K562 (cell line): ENCODE results near the gene UBE2K. TPM values are rescaled to one million over a fixed set of nuclear protein-coding genes. Genes with fewer than 3 reads are reported as not detected.
"Not testable (repeated sequence)": the region's sequence is repeated elsewhere in the genome, so short reads cannot be mapped to it uniquely, and the experiment has no call there.

Experiments
- ATAC-seq: fragments of 200-7000 bp; cut with Tn5 transposase; 3 replicates; pipeline ENCODE4 v1.9.1; 2020; ENCODE audit warnings: moderate library complexity
- BruUV-seq: library from RNA; stranded (reverse); fragments of 400-500 nt; replicated peaks from 2 replicates; lab custom pipeline; 2021; lab: Mats Ljungman, UMichigan
- CTCF ChIA-PET: fragments of 300-600 bp; formaldehyde crosslinking; extraction: SDS; loops from one replicate; lab custom pipeline; 2021; ENCODE audit warnings: low intra/inter-chr PET ratio; lab: Yijun Ruan, JAX
- POLR2A ChIA-PET: fragments of 300-600, 350-650 bp; sonication (Branson Sonifier 250); formaldehyde crosslinking; extraction: SDS; loops from one replicate; lab custom pipeline; 2021; ENCODE audit warnings: antibody characterized with exemption, inconsistent platforms; lab: Yijun Ruan, JAX
- DNase-seq, 4 experiments: peaks; one replicate each; pipeline versions ENCODE4 v3.0.0 to v3.0.0-alpha.2; 2011 to 2018; ENCODE audit warnings: low spot score in 3 of 4, mixed read lengths in 3 of 4; ENCODE audit errors: extremely low read depth in 1 of 4
- FAIRE-seq: peaks from 2 replicates; lab custom pipeline; 2011; peaks lifted over from hg19 to GRCh38; lab: Jason Lieb, UNC
- H2AFZ ChIP-seq: 2 replicates; pipeline ENCODE4 v1.6.0; 2011; ENCODE audit warnings: low read depth, low read length, control low read depth, inconsistent platforms
- H3K27ac ChIP-seq: fragments of 200-600 bp; 3 replicates; pipeline ENCODE4 v1.8.0; 2011; ENCODE audit warnings: low read depth, mild to moderate bottlenecking, control low read depth, inconsistent platforms, low read length, moderate library complexity, mixed read lengths; ENCODE audit errors: extremely low read depth
- H3K27me3 ChIP-seq, 2 experiments: fragments of 300-600 bp in 1 of 2; 2 replicates in 1 of 2; 3 replicates in 1 of 2; pipeline versions ENCODE4 v1.6.0 to v1.8.0; 2011; ENCODE audit warnings: inconsistent platforms in 2 of 2, low read length in 2 of 2, mild to moderate bottlenecking in 1 of 2, mixed read lengths in 1 of 2, moderate library complexity in 1 of 2; ENCODE audit not compliant: control insufficient read depth in 2 of 2, insufficient read depth in 2 of 2
- H3K36me3 ChIP-seq: fragments of 300-600 bp; 3 replicates; pipeline ENCODE4 v1.8.0; 2011; ENCODE audit warnings: mild to moderate bottlenecking, low read length, inconsistent platforms; ENCODE audit not compliant: control insufficient read depth, insufficient read depth
- H3K4me1 ChIP-seq, 2 experiments: fragments of 200-600 bp in 1 of 2; replicated peaks in 1 of 2; 2 replicates in 1 of 2; 3 replicates in 1 of 2; pipeline versions ENCODE4 v1.5.1 to v1.8.0; 2011; ENCODE audit warnings: inconsistent platforms in 2 of 2, low read length in 2 of 2, mild to moderate bottlenecking in 1 of 2, mixed read lengths in 1 of 2, moderate library complexity in 1 of 2; ENCODE audit not compliant: control insufficient read depth in 2 of 2, insufficient read depth in 2 of 2
- H3K4me2 ChIP-seq: 2 replicates; pipeline ENCODE4 v1.6.1; 2011; ENCODE audit warnings: low read length, control low read depth, inconsistent platforms, mixed read lengths; ENCODE audit not compliant: insufficient read depth
- H3K4me3 ChIP-seq: fragments of 200-600 bp; sonication (generic), shearing (Covaris generic); 2 replicates; pipeline ENCODE4 v1.5.1; 2016; ENCODE audit warnings: control low read depth, inconsistent platforms
- H3K79me2 ChIP-seq: fragments of 200-600 bp; 3 replicates; pipeline ENCODE4 v1.8.0; 2011; ENCODE audit warnings: low read length, inconsistent platforms; ENCODE audit not compliant: control insufficient read depth, insufficient read depth
- H3K9ac ChIP-seq, 2 experiments: 2 replicates each; pipeline versions ENCODE4 v1.6.0 to v1.6.1; 2011; ENCODE audit warnings: low read depth in 2 of 2, low read length in 2 of 2, control low read depth in 1 of 2, inconsistent platforms in 1 of 2, mild to moderate bottlenecking in 1 of 2, mixed read lengths in 1 of 2; ENCODE audit not compliant: insufficient read depth in 1 of 2
- H3K9me1 ChIP-seq: one replicate; pipeline ENCODE4 v1.6.0; 2011; ENCODE audit warnings: inconsistent platforms, mild to moderate bottlenecking, low read length, moderate library complexity; ENCODE audit not compliant: control insufficient read depth, insufficient read depth
- H3K9me3 ChIP-seq: replicated peaks from 2 replicates; pipeline ENCODE4 v1.5.1; 2011; ENCODE audit warnings: low read depth, low read length, inconsistent platforms; ENCODE audit not compliant: control insufficient read depth, insufficient read depth
- H4K20me1 ChIP-seq: replicated peaks from 2 replicates; pipeline ENCODE4 v1.6.1; 2011; ENCODE audit warnings: low read length, inconsistent platforms, mixed read lengths; ENCODE audit not compliant: control insufficient read depth, insufficient read depth
- CBX8 ChIP-seq: fragments of 200-600 bp; sonication (generic); IDR thresholded peaks from 2 replicates; pipeline ENCODE4 v1.6.1; 2012; ENCODE audit warnings: borderline replicate concordance, mixed run types, low read depth, mild to moderate bottlenecking, moderate library complexity, mixed read lengths, low read length, control low read depth, inconsistent platforms; ENCODE audit not compliant: poor library complexity, severe bottlenecking; ENCODE audit errors: extremely low read depth
- EZH2 ChIP-seq: IDR thresholded peaks from 2 replicates; pipeline ENCODE4 v1.6.1; 2012; ENCODE audit warnings: low read depth, mild to moderate bottlenecking, inconsistent platforms, low read length, borderline replicate concordance
- POLR2AphosphoS2 ChIP-seq: IDR thresholded peaks from 2 replicates; pipeline ENCODE4 v1.6.1; 2012; ENCODE audit warnings: low read length, improper control_type of control experiment
- XRCC5 ChIP-seq: fragments of 200-400 bp; formaldehyde crosslinking; IDR thresholded peaks from 2 replicates; pipeline ENCODE4 v1.6.1; 2017; ENCODE audit warnings: low read depth, mild to moderate bottlenecking, low read length
- ZNF583 ChIP-seq: fragments of 250-450 bp; sonication (Bioruptor Pico); IDR thresholded peaks from 2 replicates; pipeline ENCODE4 v1.4.0; 2020
- WGBS: fragments of 100-300 bp; shearing (Covaris generic); methylation state at CpG from one replicate; pipeline ENCODE4 v1.1.6; 2016; ENCODE audit warnings: low coverage, mixed read lengths; ENCODE audit not compliant: insufficient coverage; ENCODE audit errors: missing lambda C conversion rate; 5-methylcytosine and 5-hydroxymethylcytosine counted together
- in situ Hi-C: fragments of 300-500 bp; cut with MboI; formaldehyde crosslinking; loops from 4 replicates; pipeline ENCODE4 v1.15.0; 2018; ENCODE audit warnings: inconsistent platforms, mixed read lengths
- intact Hi-C: fragments of 100-400 bp; cut with micrococcal nuclease; formaldehyde crosslinking; loops from 2 replicates; pipeline ENCODE4 v1.14.2; 2022
- polyA plus RNA-seq, 8 experiments: library from polyadenylated mRNA; depleted of rRNA in 4 of 8; stranded (reverse) in 5 of 8; unstranded in 3 of 8; fragments of >200 nt; fragmentation: Nextera tagmentation in 2 of 8; fragmentation: Illumina TruSeq in 1 of 8; extraction: Ambion mirVana in 2 of 8; extraction: Trizol in 1 of 8; gene quantifications; 2 replicates each; pipeline versions ENCODE4 v1.2.1 to v1.2.3, GENCODE V29; 2011 to 2014; ENCODE audit warnings: inconsistent platforms in 1 of 8, missing spikeins in 1 of 8
- total RNA-seq, 7 experiments: library from RNA; depleted of rRNA in 6 of 7; stranded (reverse); fragments of >200 nt in 6 of 7; fragmentation: Illumina TruSeq in 2 of 7; extraction: Trizol in 2 of 7; gene quantifications; 2 replicates each; pipeline versions ENCODE4 v1.2.1 to v1.2.3, GENCODE V29; 2011 to 2021; ENCODE audit warnings: low replicate concordance in 1 of 7
- TF ChIP-seq, protein P1 (sequence below), 2 experiments: fragments of 450-650 bp; conservative IDR thresholded peaks; 2 replicates each; pipeline ENCODE4 v1.6.1; 2017; ENCODE audit warnings: mild to moderate bottlenecking in 2 of 2, moderate library complexity in 2 of 2
- TF ChIP-seq, protein P2 (sequence below): fragments of 450-650 bp; IDR thresholded peaks from 2 replicates; pipeline ENCODE4 v1.7.1; 2018; ENCODE audit warnings: mild to moderate bottlenecking, low read depth; ENCODE audit not compliant: partially characterized antibody

Gene UBE2K
- total and polyA plus RNA-seq, 9 of the 15 experiments (the other 6 are each of a cell fraction or from before 2014, with no cell fraction given) = 29.8 to 190 (median 62.6) TPM

DNA sequence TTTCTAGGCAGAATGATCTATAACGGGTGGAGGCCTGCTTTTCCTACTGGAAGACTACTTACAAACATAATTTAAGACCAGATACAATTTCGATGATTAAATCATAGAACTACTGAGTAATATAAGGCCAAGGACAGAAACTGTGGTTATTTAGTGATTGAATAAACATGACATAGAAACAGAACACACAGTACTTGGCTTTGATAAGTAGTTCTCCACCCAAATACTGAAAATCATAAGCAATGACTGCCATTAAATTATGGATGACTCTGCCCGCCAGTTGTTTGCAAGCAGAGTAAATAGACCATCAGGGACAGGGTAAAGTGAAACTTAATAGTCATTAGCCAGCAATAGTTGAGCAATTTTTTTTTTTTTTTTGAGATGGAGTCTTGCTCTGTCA is 42.1 kb upstream of the UBE2K start:
- WGBS = 27% methylated on average over 3 of the region's 3 CpGs
- no peaks in the 10 kb centered on the region for H3K36me3 ChIP-seq
- no peak overlapping the region for H3K9ac ChIP-seq
- no peak for DNase-seq
- CTCF ChIA-PET = no interaction called here
- no peak for TF ChIP-seq ZNF583 (CRISPR knock-in tag)
- TF ChIP-seq, protein P1, sequence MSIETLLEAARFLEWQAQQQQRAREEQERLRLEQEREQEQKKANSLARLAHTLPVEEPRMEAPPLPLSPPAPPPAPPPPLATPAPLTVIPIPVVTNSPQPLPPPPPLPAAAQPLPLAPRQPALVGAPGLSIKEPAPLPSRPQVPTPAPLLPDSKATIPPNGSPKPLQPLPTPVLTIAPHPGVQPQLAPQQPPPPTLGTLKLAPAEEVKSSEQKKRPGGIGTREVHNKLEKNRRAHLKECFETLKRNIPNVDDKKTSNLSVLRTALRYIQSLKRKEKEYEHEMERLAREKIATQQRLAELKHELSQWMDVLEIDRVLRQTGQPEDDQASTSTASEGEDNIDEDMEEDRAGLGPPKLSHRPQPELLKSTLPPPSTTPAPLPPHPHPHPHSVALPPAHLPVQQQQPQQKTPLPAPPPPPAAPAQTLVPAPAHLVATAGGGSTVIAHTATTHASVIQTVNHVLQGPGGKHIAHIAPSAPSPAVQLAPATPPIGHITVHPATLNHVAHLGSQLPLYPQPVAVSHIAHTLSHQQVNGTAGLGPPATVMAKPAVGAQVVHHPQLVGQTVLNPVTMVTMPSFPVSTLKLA (conservative IDR thresholded peaks at IDR 0.05) = no peak
- TF ChIP-seq, protein P2, sequence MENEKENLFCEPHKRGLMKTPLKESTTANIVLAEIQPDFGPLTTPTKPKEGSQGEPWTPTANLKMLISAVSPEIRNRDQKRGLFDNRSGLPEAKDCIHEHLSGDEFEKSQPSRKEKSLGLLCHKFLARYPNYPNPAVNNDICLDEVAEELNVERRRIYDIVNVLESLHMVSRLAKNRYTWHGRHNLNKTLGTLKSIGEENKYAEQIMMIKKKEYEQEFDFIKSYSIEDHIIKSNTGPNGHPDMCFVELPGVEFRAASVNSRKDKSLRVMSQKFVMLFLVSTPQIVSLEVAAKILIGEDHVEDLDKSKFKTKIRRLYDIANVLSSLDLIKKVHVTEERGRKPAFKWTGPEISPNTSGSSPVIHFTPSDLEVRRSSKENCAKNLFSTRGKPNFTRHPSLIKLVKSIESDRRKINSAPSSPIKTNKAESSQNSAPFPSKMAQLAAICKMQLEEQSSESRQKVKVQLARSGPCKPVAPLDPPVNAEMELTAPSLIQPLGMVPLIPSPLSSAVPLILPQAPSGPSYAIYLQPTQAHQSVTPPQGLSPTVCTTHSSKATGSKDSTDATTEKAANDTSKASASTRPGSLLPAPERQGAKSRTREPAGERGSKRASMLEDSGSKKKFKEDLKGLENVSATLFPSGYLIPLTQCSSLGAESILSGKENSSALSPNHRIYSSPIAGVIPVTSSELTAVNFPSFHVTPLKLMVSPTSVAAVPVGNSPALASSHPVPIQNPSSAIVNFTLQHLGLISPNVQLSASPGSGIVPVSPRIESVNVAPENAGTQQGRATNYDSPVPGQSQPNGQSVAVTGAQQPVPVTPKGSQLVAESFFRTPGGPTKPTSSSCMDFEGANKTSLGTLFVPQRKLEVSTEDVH = no peak
- no peak for TF ChIP-seq CBX8
- no peak for TF ChIP-seq XRCC5
- no peak for TF ChIP-seq POLR2AphosphoS2
- TF ChIP-seq EZH2 = no peak
- no peak overlapping the region for H2AFZ ChIP-seq
- intact Hi-C loops = no loop called here
- BruUV-seq = no TSS peak
- H3K79me2 ChIP-seq = no peaks in the 10 kb centered on the region
- no peak for FAIRE-seq
- no peak overlapping the region for H3K4me2 ChIP-seq
- H3K4me1 ChIP-seq = no peaks in the 10 kb centered on the region; a peak in 1 of 5 replicates
- no peaks in the 10 kb centered on the region for H3K9me1 ChIP-seq
- no peaks in the 10 kb centered on the region for H3K9me3 ChIP-seq
- no peak for ATAC-seq
- POLR2A ChIA-PET = interaction anchor here (1.6 kb wide), 1 partner anchor 17 kb away, joined by 5 read pairs; the partner anchor contains the start of gene SMIM14
- no peak overlapping the region for H3K4me3 ChIP-seq
- H3K27ac ChIP-seq = no peak overlapping the region
- in situ Hi-C loops = no loop called here
- no peaks in the 10 kb centered on the region for H3K27me3 ChIP-seq
- no peaks in the 10 kb centered on the region for H4K20me1 ChIP-seq

DNA sequence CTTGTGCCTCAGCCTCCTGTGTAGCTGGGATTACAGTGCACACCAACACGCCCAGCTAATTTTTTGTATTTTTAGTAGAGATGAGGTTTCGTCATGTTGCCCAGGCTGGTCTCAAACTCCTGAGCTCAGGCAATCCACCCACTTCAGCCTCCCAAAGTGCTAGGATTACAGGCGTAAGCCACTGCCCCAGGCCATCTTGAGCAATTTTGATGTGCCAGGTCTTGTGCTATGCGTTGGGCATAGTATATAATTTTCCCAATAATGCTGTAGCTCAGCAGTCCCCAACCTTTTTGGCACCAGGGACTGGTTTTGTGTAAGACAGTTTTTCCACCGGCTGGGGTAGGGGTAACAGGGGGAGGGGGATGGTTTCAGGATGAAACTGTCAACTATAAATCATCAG is 41.3 kb upstream of the UBE2K start:
- H3K27me3 ChIP-seq, CTCF ChIA-PET, H3K9ac ChIP-seq, in situ Hi-C loops, H3K4me2 ChIP-seq, H3K9me1 ChIP-seq, DNase-seq, ATAC-seq, H3K4me3 ChIP-seq, H3K36me3 ChIP-seq, H4K20me1 ChIP-seq, H2AFZ ChIP-seq, FAIRE-seq, H3K79me2 ChIP-seq, intact Hi-C loops, BruUV-seq, H3K4me1 ChIP-seq, H3K27ac ChIP-seq, H3K9me3 ChIP-seq: not testable (repeated sequence)
- WGBS = 53% methylated on average over 5 of the region's 5 CpGs
- POLR2A ChIA-PET = interaction anchor here (1.6 kb wide), 1 partner anchor 18 kb away, joined by 5 read pairs; the partner anchor contains the start of gene SMIM14
